Activated CD8-positive, alpha-beta memory T cell treated with anti-CD3 and anti-CD28 coated beads, Interleukin-2, amount 50 U/mL, for 24 hours (primary cell): ENCODE measurements around the gene SETSIP.
"Not testable (repeated sequence)": the region's sequence is repeated elsewhere in the genome, so short reads cannot be mapped to it uniquely, and the experiment has no call there.

Experiments
- DNase-seq: peaks from one replicate; pipeline ENCODE4 v3.0.0-alpha.2; 2020; ENCODE audit errors: extremely low read depth

SETSIP gene

DNA sequence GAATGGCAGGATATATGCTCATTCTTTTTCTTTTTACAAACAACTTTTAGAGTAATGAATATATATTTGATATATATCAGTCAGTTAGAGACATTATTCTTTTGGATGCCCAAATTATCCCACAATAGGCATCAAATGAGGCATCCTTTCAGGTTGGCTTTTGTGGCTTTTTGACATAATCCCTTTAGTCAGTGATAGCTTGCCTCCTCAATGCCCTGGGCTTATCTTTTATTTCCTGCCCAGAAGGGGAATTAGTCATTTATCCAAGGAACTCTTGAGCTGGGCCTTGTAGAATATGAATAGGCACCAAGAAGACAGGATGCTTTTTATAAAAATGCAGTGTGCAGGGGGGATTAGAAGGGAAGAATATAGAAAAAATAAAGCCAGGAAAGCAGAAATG, 23.3 kb downstream of the SETSIP start:
- no peak for DNase-seq

DNA sequence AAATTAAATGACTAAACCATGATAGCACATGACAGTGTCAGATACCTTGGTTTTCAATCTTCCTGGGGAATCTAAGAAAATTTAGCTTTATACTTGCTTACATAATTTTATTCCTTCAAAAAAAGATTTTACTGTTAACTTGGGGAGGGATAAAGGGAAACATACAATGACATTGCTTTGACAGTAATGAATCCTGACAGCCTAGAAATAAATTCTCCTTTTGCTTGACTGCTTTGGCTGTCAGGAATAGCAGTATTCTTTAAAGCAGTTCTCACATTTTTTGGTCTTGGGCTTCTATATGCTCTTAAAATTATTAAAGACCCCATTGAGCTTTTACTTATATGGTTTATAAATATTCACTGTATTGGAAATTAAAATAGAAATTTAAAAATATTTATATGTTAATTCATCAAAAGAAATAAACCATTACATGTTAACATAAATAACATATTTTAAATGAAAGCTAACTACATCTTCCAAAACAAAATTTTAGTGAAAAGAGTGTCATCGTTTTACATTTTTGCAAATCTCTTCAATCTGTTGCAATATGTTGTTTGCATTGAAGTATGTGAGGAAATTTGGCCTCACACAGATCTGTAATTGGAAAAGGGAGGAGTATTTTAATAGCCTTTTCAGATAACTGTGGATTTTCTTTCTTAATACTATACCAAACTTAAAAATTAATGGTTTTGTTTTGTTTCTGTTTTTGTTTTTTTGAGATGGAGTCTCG, 29.3 kb downstream of the SETSIP start:
- no peak for DNase-seq

DNA sequence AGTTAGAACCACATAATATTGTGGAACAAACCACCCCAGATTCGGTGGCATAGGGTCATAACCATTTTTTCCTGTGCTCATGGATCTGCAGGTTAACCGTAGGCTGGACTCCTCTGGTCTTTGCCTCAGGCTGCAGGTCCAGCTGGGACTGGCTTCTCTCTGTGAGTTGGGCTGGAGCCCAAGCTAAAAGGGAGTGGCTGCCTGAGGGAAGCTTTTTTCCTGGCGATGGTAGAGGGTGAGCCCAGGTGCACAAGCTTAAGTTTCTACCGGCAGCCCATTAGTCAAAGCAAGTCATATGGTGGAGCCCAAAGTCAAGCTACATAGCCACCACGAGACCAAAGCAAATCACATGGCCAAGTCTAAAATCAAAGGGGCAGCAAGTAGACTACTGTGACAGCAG, 31.6 kb downstream of the SETSIP start:
- DNase-seq: no peak

DNA sequence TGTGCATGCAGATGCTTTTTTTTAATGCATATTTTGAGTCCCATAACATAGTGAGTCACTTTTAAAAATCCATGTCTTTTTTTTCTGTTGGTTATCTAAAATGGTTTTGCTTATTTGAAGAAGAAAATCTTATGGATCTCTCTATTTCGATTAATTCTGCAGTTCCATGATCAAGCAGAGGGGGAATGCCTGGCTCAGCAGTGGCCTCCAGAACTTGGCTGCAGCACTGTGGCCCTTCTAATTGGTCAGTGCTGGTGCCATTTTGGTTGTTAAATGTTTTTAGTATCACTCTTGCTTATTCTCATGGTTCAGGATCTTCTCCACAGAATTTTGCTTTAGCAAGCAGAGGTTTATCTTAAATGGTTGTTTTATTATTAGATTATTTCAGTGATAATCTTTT, 34.2 kb downstream of the SETSIP start:
- DNase-seq: no peak

DNA sequence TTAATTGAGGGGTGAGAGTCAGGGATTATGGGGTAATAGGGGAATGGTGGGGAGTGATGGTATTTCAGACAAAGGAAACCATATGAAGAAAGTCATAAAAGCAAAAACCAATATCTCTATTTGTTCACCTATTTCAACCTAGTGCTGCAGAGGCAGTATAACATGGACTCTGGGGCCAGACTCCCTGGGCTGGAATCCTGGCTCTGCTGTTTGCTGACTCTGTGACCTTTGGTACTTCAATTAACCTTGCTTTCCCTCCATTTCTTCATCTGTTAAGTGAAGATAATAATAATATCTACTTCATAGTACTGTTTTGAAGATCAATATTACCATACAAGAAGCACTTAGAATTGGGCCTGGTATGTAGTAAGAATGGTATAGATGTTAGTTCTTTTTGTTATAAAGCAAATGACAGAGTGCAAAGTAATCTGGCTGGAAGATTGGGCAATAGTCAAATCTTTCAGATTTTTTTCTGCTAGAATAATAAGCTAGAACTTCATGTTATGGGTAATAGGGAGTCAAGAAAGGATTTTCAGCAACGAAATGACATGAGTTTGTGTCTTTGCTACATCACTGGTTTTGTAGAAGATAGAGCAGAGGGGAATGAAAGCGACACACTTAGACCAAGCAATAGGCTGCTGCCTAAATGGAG, 36.4 kb downstream of the SETSIP start:
- no peak for DNase-seq

DNA sequence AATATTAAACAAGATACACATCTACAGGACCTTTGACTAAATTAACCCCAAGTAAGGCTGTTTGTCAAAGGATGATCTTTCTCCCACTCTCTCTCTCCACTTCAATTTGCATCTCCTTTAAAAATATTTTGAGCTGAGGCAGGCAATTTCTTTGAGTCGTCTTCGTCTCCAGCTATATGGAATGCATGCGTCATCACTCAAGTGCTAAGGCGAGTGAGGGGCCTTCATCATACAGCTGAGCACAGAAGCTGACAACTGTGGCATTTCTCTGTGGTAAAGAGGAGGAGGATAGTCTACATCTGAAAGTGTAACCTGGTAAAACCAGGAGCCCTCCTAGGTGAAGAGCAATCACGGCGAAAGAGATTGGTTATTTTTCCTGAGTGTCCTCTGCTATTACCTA, 37.8 kb downstream of the SETSIP start:
- DNase-seq: no peak

DNA sequence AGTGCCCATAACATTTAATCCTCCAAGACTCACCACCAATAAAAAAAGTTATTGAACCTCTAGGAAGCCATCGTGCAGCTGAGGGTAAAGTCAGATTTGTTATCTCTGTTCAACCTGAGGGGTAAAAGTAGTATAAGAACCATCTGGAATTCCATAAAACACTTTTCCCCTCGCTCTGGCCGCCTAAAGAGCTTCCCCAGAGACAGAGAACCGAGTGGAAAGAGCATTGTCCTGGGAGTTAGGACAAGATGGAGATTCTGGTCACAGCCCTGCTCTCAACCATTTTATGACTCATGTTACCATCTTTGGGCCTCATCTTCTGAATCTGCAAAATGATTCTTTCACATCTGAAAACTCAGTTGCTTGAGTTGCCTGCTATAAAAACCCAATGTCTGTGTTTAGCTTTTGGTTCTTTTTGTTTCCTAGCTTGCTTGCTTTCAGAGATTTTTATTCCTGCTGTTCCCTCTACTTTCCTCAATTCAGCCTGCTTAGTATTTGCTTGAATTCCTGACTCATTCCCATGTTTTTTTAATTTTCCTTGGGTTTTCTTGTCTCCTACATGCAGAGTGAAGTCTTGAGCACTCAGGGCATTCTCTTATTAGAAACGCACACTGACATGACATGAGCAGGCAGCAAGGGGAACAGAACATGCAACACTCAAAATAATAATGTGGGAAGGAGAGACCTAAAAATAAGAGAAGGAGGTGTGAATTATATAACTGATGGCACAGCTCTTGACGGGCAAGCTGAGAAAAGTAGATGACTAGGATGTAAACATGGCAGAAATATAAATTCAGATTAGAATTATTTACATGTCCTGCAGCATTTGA, 43.7 kb downstream of the SETSIP start:
- no peak for DNase-seq

DNA sequence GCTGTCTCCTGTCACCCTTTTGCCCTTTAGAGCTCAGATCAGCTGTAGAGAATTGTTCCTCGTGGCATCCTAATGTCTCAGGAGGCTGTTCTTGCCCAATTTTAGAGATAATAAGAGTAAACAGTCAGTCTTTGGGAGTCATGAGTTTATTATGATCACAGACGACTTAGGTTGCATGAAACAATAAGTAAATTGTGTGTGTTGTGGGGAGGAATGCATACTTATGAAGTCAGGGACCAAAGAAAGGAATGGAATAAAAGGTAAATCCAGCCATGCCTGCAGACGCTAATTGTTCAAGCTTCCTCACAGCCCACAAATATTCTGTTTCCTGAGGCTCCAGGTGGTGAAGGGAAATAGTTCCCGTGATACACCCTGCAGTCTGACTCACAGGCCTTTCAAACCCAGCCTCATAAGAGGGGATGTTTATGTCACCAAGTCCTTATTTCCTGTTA, 44.5 kb downstream of the SETSIP start:
- no peak for DNase-seq

DNA sequence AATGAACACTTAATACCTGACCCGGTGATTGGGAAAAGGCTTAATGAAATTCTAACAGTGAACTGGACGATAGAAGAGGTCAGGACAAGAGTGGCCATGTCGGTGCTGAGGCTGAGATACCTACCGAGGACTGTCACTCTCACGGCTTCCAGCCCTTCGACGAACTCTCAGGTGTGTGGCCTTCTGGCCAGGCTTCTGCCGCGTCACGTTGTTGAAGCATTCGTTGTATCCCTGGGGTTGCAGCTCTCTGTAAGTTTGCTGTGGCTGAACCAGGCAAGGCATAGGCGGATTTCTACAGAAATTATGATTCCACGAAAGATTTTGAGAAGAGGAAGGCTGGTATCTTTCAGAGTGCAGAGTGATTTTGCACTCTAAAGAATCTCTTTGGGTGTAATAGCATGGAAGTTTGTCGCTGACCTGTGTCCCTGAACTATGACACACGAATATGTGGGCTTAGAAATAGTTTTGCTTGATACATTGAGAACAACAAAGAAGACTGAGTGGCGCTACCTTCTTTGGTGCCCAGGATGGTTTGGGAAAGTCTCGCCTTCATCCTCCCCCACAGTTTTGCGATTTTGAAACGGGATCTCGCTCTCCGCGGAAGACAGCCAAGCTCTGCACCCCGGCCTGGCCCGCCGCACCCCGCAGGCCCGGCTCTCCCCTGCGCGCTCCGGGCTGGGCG, 45.8 kb downstream of the SETSIP start:
- no peak for DNase-seq

DNA sequence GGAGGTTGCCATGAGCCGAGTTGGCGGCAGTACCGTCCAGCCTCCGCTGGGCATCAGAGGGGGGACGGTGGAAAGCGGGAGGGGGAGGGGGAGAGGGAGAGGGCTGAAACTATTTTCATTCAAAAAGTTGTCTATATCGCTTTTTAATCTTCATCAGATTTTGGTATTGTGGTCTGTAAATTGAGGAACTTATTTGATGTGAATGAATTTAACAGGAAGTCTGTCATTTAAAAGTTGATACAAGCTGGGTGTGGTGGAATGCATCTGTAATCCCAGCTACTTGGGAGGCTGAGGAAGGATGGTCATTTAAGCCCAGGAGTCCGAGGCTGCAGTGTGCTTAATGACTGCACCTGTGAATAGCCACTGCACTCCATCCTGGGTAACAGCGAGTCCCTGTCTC, 48.4 kb downstream of the SETSIP start:
- DNase-seq: no peak

DNA sequence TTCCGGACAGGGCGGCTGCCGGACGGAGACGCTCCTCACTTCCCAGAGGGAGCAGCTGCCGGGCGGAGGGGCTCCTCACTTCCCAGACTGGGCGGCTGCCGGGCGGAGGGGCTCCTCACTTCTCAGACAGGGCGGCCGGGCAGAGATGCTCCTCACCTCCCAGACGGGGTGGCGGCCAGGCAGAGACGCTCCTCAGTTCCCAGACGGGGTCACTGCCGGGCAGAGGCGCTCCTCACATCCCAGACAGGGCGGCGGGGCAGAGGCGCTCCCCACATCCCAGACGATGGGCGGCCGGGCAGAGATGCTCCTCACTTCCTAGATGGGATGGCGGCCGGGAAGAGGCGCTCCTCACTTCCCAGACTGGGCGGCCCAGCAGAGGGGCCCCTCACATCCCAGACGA, 49.2 kb downstream of the SETSIP start:
- not testable (repeated sequence) for DNase-seq
